Mesendoderm (in vitro differentiated cells): ENCODE measurements around the gene SLC39A10.
"Not testable (repeated sequence)": the region's sequence is repeated elsewhere in the genome, so short reads cannot be mapped to it uniquely, and the experiment has no call there.

Experiments used
- DNase-seq: peaks from one replicate; pipeline ENCODE4 v3.0.0; 2013
- H2AK5ac ChIP-seq: 2 replicates; pipeline ENCODE4 v1.6.1; 2013; ENCODE audit warnings: low read length, inconsistent platforms
- H2BK120ac ChIP-seq: 2 replicates; pipeline ENCODE4 v1.6.1; 2013; ENCODE audit warnings: low read depth, mild to moderate bottlenecking, low read length, moderate library complexity, mixed read lengths
- H2BK15ac ChIP-seq: replicated peaks from 2 replicates; pipeline ENCODE4 v1.6.1; 2013; ENCODE audit warnings: low read depth, mild to moderate bottlenecking, moderate library complexity
- H2BK5ac ChIP-seq: 2 replicates; pipeline ENCODE4 v1.6.1; 2013; ENCODE audit warnings: low read length, inconsistent platforms
- H3K18ac ChIP-seq: 2 replicates; pipeline ENCODE4 v1.6.1; 2013; ENCODE audit warnings: mild to moderate bottlenecking, low read length, mixed read lengths
- H3K23ac ChIP-seq: one replicate; pipeline ENCODE4 v1.6.1; 2013; ENCODE audit warnings: low read length
- H3K27ac ChIP-seq: 2 replicates; pipeline ENCODE4 v1.5.1; 2013; ENCODE audit warnings: low read depth, mild to moderate bottlenecking, inconsistent platforms, low read length, moderate library complexity
- H3K27me3 ChIP-seq: 2 replicates; pipeline ENCODE4 v1.6.1; 2013; ENCODE audit warnings: low read length, control low read depth, mild to moderate bottlenecking, inconsistent platforms; ENCODE audit not compliant: insufficient read depth, poor library complexity
- H3K36me3 ChIP-seq: 2 replicates; pipeline ENCODE4 v1.6.1; 2013; ENCODE audit warnings: low read length, inconsistent platforms; ENCODE audit not compliant: control insufficient read depth, insufficient read depth
- H3K4ac ChIP-seq: one replicate; pipeline ENCODE4 v1.6.1; 2013; ENCODE audit warnings: low read depth, mild to moderate bottlenecking, low read length, moderate library complexity
- H3K4me1 ChIP-seq: 2 replicates; pipeline ENCODE4 v1.6.1; 2013; ENCODE audit warnings: low read depth, low read length, inconsistent platforms; ENCODE audit not compliant: control insufficient read depth
- H3K4me2 ChIP-seq: 2 replicates; pipeline ENCODE4 v1.6.1; 2013; ENCODE audit warnings: low read length
- H3K4me3 ChIP-seq: 2 replicates; pipeline ENCODE4 v1.5.1; 2013; ENCODE audit warnings: mild to moderate bottlenecking, low read length
- H3K56ac ChIP-seq: one replicate; pipeline ENCODE4 v1.6.1; 2013; ENCODE audit warnings: low read length
- H3K79me1 ChIP-seq: 2 replicates; pipeline ENCODE4 v1.6.1; 2013; ENCODE audit warnings: low read length, inconsistent platforms
- H3K79me2 ChIP-seq: 2 replicates; pipeline ENCODE4 v1.6.1; 2013; ENCODE audit warnings: mild to moderate bottlenecking, low read length; ENCODE audit not compliant: control insufficient read depth, insufficient read depth
- H3K9ac ChIP-seq: 2 replicates; pipeline ENCODE4 v1.6.1; 2013; ENCODE audit warnings: low read length, inconsistent platforms
- H4K5ac ChIP-seq: one replicate; pipeline ENCODE4 v1.6.1; 2013; ENCODE audit warnings: low read length
- H4K8ac ChIP-seq: one replicate; pipeline ENCODE4 v1.6.1; 2013; ENCODE audit warnings: low read depth, mild to moderate bottlenecking, control low read depth, low read length, moderate library complexity
- WGBS: extraction: QIAGEN DNeasy Blood & Tissue Kit; methylation state at CpG from one replicate; pipeline ENCODE4 v1.1.7; 2013; ENCODE audit warnings: low lambda C conversion rate, missing lambda C conversion rate; ENCODE audit not compliant: insufficient coverage; ENCODE audit errors: extremely low coverage; 5-methylcytosine and 5-hydroxymethylcytosine counted together

The SLC39A10 gene

DNA sequence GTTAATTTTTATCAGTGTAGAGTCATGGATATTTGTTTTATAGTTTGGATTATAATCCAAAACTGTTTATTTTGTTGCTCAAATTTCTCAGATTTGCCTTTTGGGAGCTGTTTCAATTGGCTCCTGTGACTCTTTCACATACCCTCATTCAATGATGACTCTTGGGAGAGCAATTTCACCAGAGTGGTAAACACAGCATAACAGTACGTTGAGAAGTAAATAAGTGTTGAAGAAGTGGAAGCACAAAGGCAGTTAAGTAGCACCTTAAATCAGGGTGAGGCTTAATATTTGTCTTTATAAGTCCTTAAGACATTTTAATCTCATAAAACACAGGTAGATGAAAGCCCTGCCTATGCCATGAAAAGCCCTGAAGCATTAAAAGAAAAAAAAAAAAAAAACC lies 17.1 kb upstream of the SLC39A10 start:
- DNase-seq: no peak
- H3K23ac ChIP-seq: no peak overlapping the region
- H3K56ac ChIP-seq: no peak overlapping the region
- H3K18ac ChIP-seq: no peak overlapping the region
- H2AK5ac ChIP-seq: no peak overlapping the region
- H3K4me2 ChIP-seq: no peak overlapping the region
- H2BK15ac ChIP-seq: no peak overlapping the region
- no peak overlapping the region for H3K27ac ChIP-seq
- H3K4ac ChIP-seq: no peak overlapping the region
- H3K79me1 ChIP-seq: no peaks in the 10 kb centered on the region
- H3K9ac ChIP-seq: no peak overlapping the region
- H3K27me3 ChIP-seq: no peaks in the 10 kb centered on the region
- H4K8ac ChIP-seq: no peak overlapping the region
- no peaks in the 10 kb centered on the region for H3K79me2 ChIP-seq
- no peak overlapping the region for H2BK5ac ChIP-seq
- no CpG with 5 or more reads among the region's 1 CpG for WGBS
- peaks cover 5% of the 10 kb centered on the region for H3K4me1 ChIP-seq
- no peak overlapping the region for H2BK120ac ChIP-seq
- no peak overlapping the region for H3K4me3 ChIP-seq
- H3K36me3 ChIP-seq: no peaks in the 10 kb centered on the region
- H4K5ac ChIP-seq: no peak overlapping the region

GRCh38 chr2:195642027-195642678 lies 14.9 kb upstream of the SLC39A10 start:
- Histone ChIP-seq H4K5ac (no peak overlapping the region), H3K4me2 (no peak overlapping the region), H3K36me3 (no peaks in the 10 kb centered on the region), H4K8ac (no peak overlapping the region), H3K56ac (no peak overlapping the region), H3K27me3 (no peaks in the 10 kb centered on the region), H3K79me2 (no peaks in the 10 kb centered on the region), H2AK5ac (no peak overlapping the region), H3K4me1 (peaks cover 2% of the 10 kb centered on the region), H3K23ac (no peak overlapping the region), H3K9ac (no peak overlapping the region), H3K4me3 (no peak overlapping the region), H3K4ac (no peak overlapping the region), H3K18ac (no peak overlapping the region), H2BK5ac (no peak overlapping the region), H3K27ac (no peak overlapping the region), H2BK15ac (peak overlapping the region; percentile 74), H3K79me1 (no peaks in the 10 kb centered on the region), H2BK120ac (no peak overlapping the region)
- no peak for DNase-seq
- no CpG with 5 or more reads among the region's 5 CpGs for WGBS

DNA sequence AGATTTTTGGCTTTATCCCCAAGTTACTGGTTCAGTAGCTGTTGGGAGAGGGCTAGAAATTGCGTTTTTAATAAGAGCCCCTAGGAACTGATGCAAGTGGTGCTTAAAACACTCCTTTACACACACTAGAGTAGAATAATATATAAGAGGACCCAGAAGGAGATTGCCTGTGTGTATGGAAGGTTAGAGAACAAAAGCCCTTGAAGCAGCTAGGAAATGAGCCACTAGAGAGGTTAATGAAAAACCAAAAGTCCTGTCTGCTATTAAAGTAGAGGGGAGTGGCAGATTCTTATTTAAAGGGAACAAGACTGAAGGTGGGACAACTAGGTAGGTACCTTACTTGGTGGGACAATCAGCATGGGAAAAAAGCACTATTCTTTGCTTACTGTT lies 14.4 kb upstream of the SLC39A10 start:
- Histone ChIP-seq H4K8ac (no peak overlapping the region), H2BK15ac (no peak overlapping the region), H4K5ac (no peak overlapping the region), H3K4me1 (no peaks in the 10 kb centered on the region), H2BK5ac (no peak overlapping the region), H3K18ac (no peak overlapping the region), H3K4me2 (no peak overlapping the region), H3K9ac (no peak overlapping the region), H3K4ac (no peak overlapping the region), H3K27me3 (no peaks in the 10 kb centered on the region), H3K36me3 (no peaks in the 10 kb centered on the region), H3K4me3 (no peak overlapping the region), H3K56ac (no peak overlapping the region), H3K79me1 (no peaks in the 10 kb centered on the region), H3K23ac (no peak overlapping the region), H3K79me2 (no peaks in the 10 kb centered on the region), H3K27ac (no peak overlapping the region), H2BK120ac (no peak overlapping the region), H2AK5ac (no peak overlapping the region)
- no CpG with 5 or more reads among the region's 1 CpG for WGBS
- no peak for DNase-seq

GRCh38 chr2:195644708-195645107 lies 12.3 kb upstream of the SLC39A10 start:
- H4K8ac ChIP-seq, H4K5ac ChIP-seq, H3K4ac ChIP-seq, DNase-seq, H3K18ac ChIP-seq, H2BK120ac ChIP-seq, H3K9ac ChIP-seq, H2BK15ac ChIP-seq, H2AK5ac ChIP-seq, H3K4me3 ChIP-seq, H3K23ac ChIP-seq, H3K79me1 ChIP-seq, H3K56ac ChIP-seq, H3K27ac ChIP-seq, H3K4me2 ChIP-seq, H3K36me3 ChIP-seq, H3K27me3 ChIP-seq, H3K4me1 ChIP-seq, H2BK5ac ChIP-seq, H3K79me2 ChIP-seq: not testable (repeated sequence)
- WGBS: no CpG with 5 or more reads among the region's 9 CpGs

- Histone ChIP-seq H2BK5ac (no peak overlapping the region), H3K56ac (no peak overlapping the region), H3K18ac (no peak overlapping the region), H3K27me3 (no peaks in the 10 kb centered on the region), H3K4me1 (no peaks in the 10 kb centered on the region), H3K27ac (no peak overlapping the region), H3K79me2 (no peaks in the 10 kb centered on the region), H3K4me3 (no peak overlapping the region), H2AK5ac (no peak overlapping the region), H4K8ac (no peak overlapping the region), H3K23ac (no peak overlapping the region), H4K5ac (no peak overlapping the region), H3K79me1 (no peaks in the 10 kb centered on the region), H3K9ac (no peak overlapping the region), H3K36me3 (no peaks in the 10 kb centered on the region), H2BK15ac (no peak overlapping the region), H3K4ac (no peak overlapping the region), H2BK120ac (no peak overlapping the region), H3K4me2 (no peak overlapping the region)
- WGBS: 100% methylated on average over 1 of the region's 2 CpGs
- no peak for DNase-seq
Observed at GRCh38 chr2:195645413-195645812, 11.6 kb upstream of the SLC39A10 start.

DNA sequence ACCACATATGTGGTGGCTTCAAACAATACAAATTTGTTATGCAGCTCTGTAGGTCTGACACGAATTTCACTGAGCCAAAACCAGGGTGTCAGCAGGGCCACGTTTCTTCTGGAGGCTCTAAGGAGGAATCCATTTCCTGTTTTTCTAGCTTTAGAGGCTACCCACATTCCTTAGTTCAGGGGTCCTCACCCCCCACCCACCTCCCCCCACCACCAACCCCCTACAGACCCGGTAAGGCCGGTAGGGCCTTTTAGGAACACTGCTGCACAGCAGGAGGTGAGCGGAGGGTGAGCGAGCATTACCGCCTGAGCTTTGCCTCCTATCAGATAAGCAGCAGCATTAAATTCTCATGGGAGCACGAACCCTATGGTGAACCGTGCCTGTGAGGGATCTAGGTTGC lies 10.6 kb upstream of the SLC39A10 start:
- Histone ChIP-seq H2AK5ac (no peak overlapping the region), H3K79me1 (no peaks in the 10 kb centered on the region), H3K79me2 (no peaks in the 10 kb centered on the region), H3K4ac (no peak overlapping the region), H3K18ac (peak overlapping the region; percentile 12), H3K9ac (no peak overlapping the region), H3K27me3 (no peaks in the 10 kb centered on the region), H3K56ac (no peak overlapping the region), H2BK5ac (no peak overlapping the region), H4K8ac (no peak overlapping the region), H3K4me3 (no peak overlapping the region), H4K5ac (no peak overlapping the region), H3K4me1 (no peaks in the 10 kb centered on the region), H3K4me2 (no peak overlapping the region), H2BK120ac (peak overlapping the region; percentile 51), H3K23ac (no peak overlapping the region), H3K36me3 (no peaks in the 10 kb centered on the region), H2BK15ac (peak overlapping the region; percentile 94), H3K27ac (no peak overlapping the region)
- DNase-seq: peak; percentile 52
- WGBS: no CpG with 5 or more reads among the region's 9 CpGs
